HCEC 1CT (cell line): ENCODE data around the gene FAM234A.

Experiments
- DNase-seq: peaks from one replicate; pipeline ENCODE4 v3.0.0-alpha.2; 2017

The FAM234A gene

GRCh38 chr16:283033-283805 lies 48.6 kb downstream of the FAM234A start, which contains the start of gene PDIA2:
Gene PDIA2 (plus strand): TSS chr16:283164. CDS start chr16:283170, 6 bp downstream.
- no peak for DNase-seq

- no peak for DNase-seq
Measured at GRCh38 chr16:284204-285120, 49.8 kb downstream of the FAM234A start.

- no peak for DNase-seq
Measured at GRCh38 chr16:285146-286055, 50.8 kb downstream of the FAM234A start.

- DNase-seq = no peak
Measured at GRCh38 chr16:286491-287297, 52.1 kb downstream of the FAM234A start.

GRCh38 chr16:287298-287811 lies 52.7 kb downstream of the FAM234A start:
- DNase-seq = no peak

- DNase-seq = no peak
Measured at GRCh38 chr16:287981-288920, 53.6 kb downstream of the FAM234A start.

GRCh38 chr16:289395-289997 lies 54.9 kb downstream of the FAM234A start:
- no peak for DNase-seq

GRCh38 chr16:290015-290680 lies 55.5 kb downstream of the FAM234A start:
- no peak for DNase-seq

- DNase-seq = no peak
Measured at GRCh38 chr16:290681-291405, 56.2 kb downstream of the FAM234A start.

GRCh38 chr16:291539-291938 lies 56.9 kb downstream of the FAM234A start:
- DNase-seq = no peak

- DNase-seq = no peak
Measured at GRCh38 chr16:293043-293775, 58.6 kb downstream of the FAM234A start.

GRCh38 chr16:296276-296675 lies 61.7 kb downstream of the FAM234A start:
- no peak for DNase-seq

- DNase-seq = no peak
Measured at GRCh38 chr16:296806-297510, 62.3 kb downstream of the FAM234A start.

- no peak for DNase-seq
Measured at GRCh38 chr16:297832-298231, 63.2 kb downstream of the FAM234A start.

- no peak for DNase-seq
Measured at GRCh38 chr16:301235-301634, 66.6 kb downstream of the FAM234A start.

GRCh38 chr16:301950-302349 lies 67.3 kb downstream of the FAM234A start:
- no peak for DNase-seq

GRCh38 chr16:303760-304505 lies 69.3 kb downstream of the FAM234A start:
- DNase-seq = no peak
